K562 (cell line): ENCODE measurements around the gene SRGAP2C.
"Not testable (repeated sequence)": the region's sequence is repeated elsewhere in the genome, so short reads cannot be mapped to it uniquely, and the experiment has no call there.

Experiments used
- DMBX1 ChIP-seq: fragments of 250-450 bp; sonication (Bioruptor Pico); IDR thresholded peaks from 2 replicates; pipeline ENCODE4 v1.8.0; 2022; ENCODE audit warnings: inconsistent platforms, mild to moderate bottlenecking, moderate library complexity, borderline replicate concordance
- EP300 ChIP-seq: IDR thresholded peaks from 2 replicates; pipeline ENCODE4 v1.6.1; 2012; ENCODE audit warnings: low read length, improper control_type of control experiment
- SFPQ ChIP-seq: fragments of 200-400 bp; formaldehyde crosslinking; IDR thresholded peaks from 2 replicates; pipeline ENCODE4 v1.6.1; 2017; ENCODE audit warnings: mild to moderate bottlenecking, low read depth, low read length, moderate library complexity
- ZNF316 ChIP-seq: fragments of 450-650 bp; IDR thresholded peaks from 2 replicates; pipeline ENCODE4 v1.6.1; 2016

- TF ChIP-seq EP300; SFPQ; DMBX1 (CRISPR knock-in tag); ZNF316: not testable (repeated sequence)
These were observed 75.4 kb downstream of the SRGAP2C start for GRCh38 chr1:121260205-121260604.
